H1 (cell line): ENCODE data around the gene TSEN2. TPM values are rescaled to one million over a fixed set of nuclear protein-coding genes. Genes with fewer than 3 reads are reported as not detected.

Experiments used
- BCL11A ChIP-seq, 2 experiments: IDR thresholded peaks; one replicate each; pipeline ENCODE4 v1.6.1; 2011; ENCODE audit warnings: low read depth in 2 of 2, low read length in 2 of 2, mild to moderate bottlenecking in 2 of 2
- GTF2F1 ChIP-seq: IDR thresholded peaks from 2 replicates; pipeline ENCODE4 v1.6.1; 2012; ENCODE audit warnings: low read depth, low read length, improper control_type of control experiment, borderline replicate concordance
- polyA plus RNA-seq, 7 experiments: library from polyadenylated mRNA; depleted of rRNA in 3 of 7; stranded (reverse) in 5 of 7; unstranded in 2 of 7; fragments of >200 nt in 5 of 7; fragments of 200-250 nt in 2 of 7; gene quantifications; 1 replicate in 5 of 7; 2 replicates in 1 of 7; 4 replicates in 1 of 7; pipeline versions ENCODE4 v1.2.1 to v1.2.3, GENCODE V29; 2011 to 2013; ENCODE audit warnings: missing spikeins in 2 of 7, mixed read lengths in 2 of 7
- total RNA-seq: library from RNA; stranded (reverse); fragmentation: NEBNext Ultra II Directional; extraction: Animal tissue kit (Norgen Biotek cat#: 25700); gene quantifications from 2 replicates; pipeline ENCODE4 v1.2.1, GENCODE V29; 2021

Gene TSEN2
- total and polyA plus RNA-seq, 2 of the 8 experiments (the other 6 are each of a cell fraction or from before 2014, with no cell fraction given), result 16.1 to 22.4 TPM

GRCh38 chr3:12451960-12452359, 32.3 kb upstream of the TSEN2 start (continued):
- no peak for TF ChIP-seq GTF2F1
- TF ChIP-seq BCL11A (IDR thresholded peaks at IDR 0.05; ENCODE audit: low read depth in 2 of 2, low read length in 2 of 2), result no peak
